ENCODE measurements around the gene PPP1R13L. TPM values are rescaled to one million over a fixed set of nuclear protein-coding genes. Genes with fewer than 3 reads are reported as not detected.

PPP1R13L gene
- total RNA-seq, 3 donors from 2014 or later = 1.6 to 6.8 (median 4.1) TPM

GRCh38 chr19:45354241-45354842 lies 50.5 kb downstream of the PPP1R13L start:
- no peaks in the 10 kb centered on the region for H3K4me1 Mint-ChIP-seq (ENCODE audit: low read depth)
- H3K4me3 Mint-ChIP-seq = no peak overlapping the region
- H3K36me3 Mint-ChIP-seq (ENCODE audit: insufficient read depth) = peaks cover 19% of the 10 kb centered on the region
- H3K27me3 Mint-ChIP-seq (ENCODE audit: low read depth) = no peaks in the 10 kb centered on the region
- no peaks in the 10 kb centered on the region for H3K9me3 Mint-ChIP-seq
- DNase-seq = no peak
- ATAC-seq = no peak

GRCh38 chr19:45352914-45353796 lies 51.7 kb downstream of the PPP1R13L start:
- Mint-ChIP-seq H3K36me3 (ENCODE audit: insufficient read depth) (peaks cover 17% of the 10 kb centered on the region), H3K27me3 (ENCODE audit: low read depth) (no peaks in the 10 kb centered on the region), H3K9me3 (no peaks in the 10 kb centered on the region), H3K4me3 (no peak overlapping the region), H3K4me1 (ENCODE audit: low read depth) (no peaks in the 10 kb centered on the region)
- ATAC-seq (no peak), DNase-seq (no peak)

GRCh38 chr19:45352471-45352870 lies 52.4 kb downstream of the PPP1R13L start:
- Mint-ChIP-seq H3K9me3 (no peaks in the 10 kb centered on the region), H3K27me3 (ENCODE audit: low read depth) (no peaks in the 10 kb centered on the region), H3K4me1 (ENCODE audit: low read depth) (no peaks in the 10 kb centered on the region), H3K4me3 (no peak overlapping the region), H3K36me3 (ENCODE audit: insufficient read depth) (peaks cover 17% of the 10 kb centered on the region)
- ATAC-seq (no peak), DNase-seq (no peak)

- Mint-ChIP-seq H3K27me3 (ENCODE audit: low read depth) (no peaks in the 10 kb centered on the region), H3K4me1 (ENCODE audit: low read depth) (no peaks in the 10 kb centered on the region), H3K4me3 (no peak overlapping the region), H3K9me3 (no peaks in the 10 kb centered on the region), H3K36me3 (ENCODE audit: insufficient read depth) (peaks cover 17% of the 10 kb centered on the region)
- ATAC-seq (no peak), DNase-seq (no peak)
Measured at GRCh38 chr19:45352062-45352461, 52.8 kb downstream of the PPP1R13L start.

GRCh38 chr19:45351401-45351952 lies 53.4 kb downstream of the PPP1R13L start:
- Mint-ChIP-seq H3K27me3 (ENCODE audit: low read depth) (peaks cover under 1% of the 10 kb centered on the region), H3K36me3 (ENCODE audit: insufficient read depth) (peaks cover 17% of the 10 kb centered on the region), H3K9me3 (no peaks in the 10 kb centered on the region), H3K4me3 (no peak overlapping the region), H3K4me1 (ENCODE audit: low read depth) (no peaks in the 10 kb centered on the region)
- no peak for ATAC-seq
- DNase-seq = no peak

- H3K4me1 Mint-ChIP-seq (ENCODE audit: low read depth) = no peaks in the 10 kb centered on the region
- H3K9me3 Mint-ChIP-seq = no peaks in the 10 kb centered on the region
- H3K27me3 Mint-ChIP-seq (ENCODE audit: low read depth) = peaks cover 9% of the 10 kb centered on the region
- DNase-seq (no peak), ATAC-seq (no peak)
- H3K36me3 Mint-ChIP-seq (ENCODE audit: insufficient read depth) = peaks cover 17% of the 10 kb centered on the region
- no peak overlapping the region for H3K4me3 Mint-ChIP-seq
Measured at GRCh38 chr19:45350477-45351058, 54.3 kb downstream of the PPP1R13L start.

- H3K27me3 Mint-ChIP-seq (ENCODE audit: low read depth) = peaks cover 12% of the 10 kb centered on the region
- ATAC-seq (no peak), DNase-seq (no peak)
- H3K4me1 Mint-ChIP-seq (ENCODE audit: low read depth) = no peaks in the 10 kb centered on the region
- H3K4me3 Mint-ChIP-seq = no peak overlapping the region
- no peaks in the 10 kb centered on the region for H3K9me3 Mint-ChIP-seq
- peaks cover 13% of the 10 kb centered on the region for H3K36me3 Mint-ChIP-seq (ENCODE audit: insufficient read depth)
Measured at GRCh38 chr19:45349430-45349941, 55.4 kb downstream of the PPP1R13L start.

- Mint-ChIP-seq H3K4me1 (ENCODE audit: low read depth) (no peaks in the 10 kb centered on the region), H3K4me3 (no peak overlapping the region), H3K27me3 (ENCODE audit: low read depth) (peaks cover 16% of the 10 kb centered on the region), H3K36me3 (ENCODE audit: insufficient read depth) (peaks cover 13% of the 10 kb centered on the region), H3K9me3 (no peaks in the 10 kb centered on the region)
- no peak for DNase-seq
- ATAC-seq = no peak
Measured at GRCh38 chr19:45349126-45349415, 55.8 kb downstream of the PPP1R13L start.

- no peak for DNase-seq
- peaks cover 12% of the 10 kb centered on the region for H3K36me3 Mint-ChIP-seq (ENCODE audit: insufficient read depth)
- ATAC-seq = no peak
Measured at GRCh38 chr19:45348367-45349125, 56.3 kb downstream of the PPP1R13L start.

GRCh38 chr19:45347570-45348366 lies 57.1 kb downstream of the PPP1R13L start:
- Mint-ChIP-seq H3K4me1 (ENCODE audit: low read depth) (no peaks in the 10 kb centered on the region), H3K27me3 (ENCODE audit: low read depth) (peaks cover 19% of the 10 kb centered on the region), H3K9me3 (no peaks in the 10 kb centered on the region), H3K36me3 (ENCODE audit: insufficient read depth) (peaks cover 6% of the 10 kb centered on the region), H3K4me3 (no peak overlapping the region)
- no peak for DNase-seq
- no peak for ATAC-seq

More at GRCh38 chr19:45348367-45349125, 56.3 kb downstream of the PPP1R13L start:
- no peak overlapping the region for H3K4me3 Mint-ChIP-seq
- peaks cover 18% of the 10 kb centered on the region for H3K27me3 Mint-ChIP-seq (ENCODE audit: low read depth)
- no peaks in the 10 kb centered on the region for H3K4me1 Mint-ChIP-seq (ENCODE audit: low read depth)
- H3K9me3 Mint-ChIP-seq = no peaks in the 10 kb centered on the region

- no peak for DNase-seq
- no peak for ATAC-seq
- H3K36me3 Mint-ChIP-seq (ENCODE audit: insufficient read depth) = peaks cover 6% of the 10 kb centered on the region
- H3K4me3 Mint-ChIP-seq = no peak overlapping the region
- peaks cover 19% of the 10 kb centered on the region for H3K27me3 Mint-ChIP-seq (ENCODE audit: low read depth)
- H3K9me3 Mint-ChIP-seq = no peaks in the 10 kb centered on the region
- H3K4me1 Mint-ChIP-seq (ENCODE audit: low read depth) = no peaks in the 10 kb centered on the region
Measured at GRCh38 chr19:45346449-45346848, 58.4 kb downstream of the PPP1R13L start.

- DNase-seq = no peak
- Mint-ChIP-seq H3K36me3 (ENCODE audit: insufficient read depth) (no peaks in the 10 kb centered on the region), H3K27me3 (ENCODE audit: low read depth) (peaks cover 19% of the 10 kb centered on the region), H3K9me3 (no peaks in the 10 kb centered on the region), H3K4me3 (no peak overlapping the region), H3K4me1 (ENCODE audit: low read depth) (no peaks in the 10 kb centered on the region)
- ATAC-seq = no peak
Measured at GRCh38 chr19:45345506-45345860, 59.4 kb downstream of the PPP1R13L start.

- H3K36me3 Mint-ChIP-seq (ENCODE audit: insufficient read depth) = no peaks in the 10 kb centered on the region
- no peak overlapping the region for H3K4me3 Mint-ChIP-seq
- DNase-seq = no peak
- peaks cover 4% of the 10 kb centered on the region for H3K4me1 Mint-ChIP-seq (ENCODE audit: low read depth)
- H3K27me3 Mint-ChIP-seq (ENCODE audit: low read depth) = peaks cover 25% of the 10 kb centered on the region
- no peaks in the 10 kb centered on the region for H3K9me3 Mint-ChIP-seq
- no peak for ATAC-seq
Measured at GRCh38 chr19:45344621-45345505, 60.0 kb downstream of the PPP1R13L start.
